Measurements from ENCODE around the gene PIK3R1. TPM values are rescaled to one million over a fixed set of nuclear protein-coding genes. Genes with fewer than 3 reads are reported as not detected.
"Not testable (repeated sequence)": the region's sequence is repeated elsewhere in the genome, so short reads cannot be mapped to it uniquely, and the experiment has no call there.

PIK3R1 gene
- total RNA-seq, 3 donors from 2014 or later, result 66.7 to 197 (median 74.9) TPM

DNA sequence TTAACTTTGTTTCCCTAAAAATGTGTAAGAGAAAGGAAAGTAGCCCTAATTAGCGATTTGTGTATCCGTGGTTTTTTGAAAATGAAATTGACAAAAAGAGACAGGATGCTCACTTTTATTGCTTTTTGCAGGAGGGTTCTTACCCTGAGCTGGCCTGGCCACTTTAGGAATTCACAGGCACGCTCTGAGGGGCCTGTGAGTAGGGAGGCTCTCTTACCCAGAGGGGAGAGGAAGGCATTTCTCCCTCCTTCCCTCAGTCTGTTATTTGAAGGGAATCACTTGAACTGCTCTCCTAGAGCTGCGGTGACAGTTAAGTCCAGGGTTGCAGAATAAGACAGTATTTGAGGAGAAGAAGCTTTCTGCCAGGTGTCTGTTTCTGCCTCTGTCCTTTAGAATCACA lies 16.7 kb downstream of the PIK3R1 start:
- no peaks in the 10 kb centered on the region for H3K36me3 ChIP-seq (ENCODE audit: low read depth)
- intact Hi-C loops (cut with DNase I, micrococcal nuclease), result no loop called here
- TF ChIP-seq, protein P1, sequence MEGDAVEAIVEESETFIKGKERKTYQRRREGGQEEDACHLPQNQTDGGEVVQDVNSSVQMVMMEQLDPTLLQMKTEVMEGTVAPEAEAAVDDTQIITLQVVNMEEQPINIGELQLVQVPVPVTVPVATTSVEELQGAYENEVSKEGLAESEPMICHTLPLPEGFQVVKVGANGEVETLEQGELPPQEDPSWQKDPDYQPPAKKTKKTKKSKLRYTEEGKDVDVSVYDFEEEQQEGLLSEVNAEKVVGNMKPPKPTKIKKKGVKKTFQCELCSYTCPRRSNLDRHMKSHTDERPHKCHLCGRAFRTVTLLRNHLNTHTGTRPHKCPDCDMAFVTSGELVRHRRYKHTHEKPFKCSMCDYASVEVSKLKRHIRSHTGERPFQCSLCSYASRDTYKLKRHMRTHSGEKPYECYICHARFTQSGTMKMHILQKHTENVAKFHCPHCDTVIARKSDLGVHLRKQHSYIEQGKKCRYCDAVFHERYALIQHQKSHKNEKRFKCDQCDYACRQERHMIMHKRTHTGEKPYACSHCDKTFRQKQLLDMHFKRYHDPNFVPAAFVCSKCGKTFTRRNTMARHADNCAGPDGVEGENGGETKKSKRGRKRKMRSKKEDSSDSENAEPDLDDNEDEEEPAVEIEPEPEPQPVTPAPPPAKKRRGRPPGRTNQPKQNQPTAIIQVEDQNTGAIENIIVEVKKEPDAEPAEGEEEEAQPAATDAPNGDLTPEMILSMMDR (IDR thresholded peaks at IDR 0.05), result no peak
- ATAC-seq (no peak), DNase-seq (no peak)
- H3K9me3 ChIP-seq, result no peaks in the 10 kb centered on the region
- peaks cover 29% of the 10 kb centered on the region for H3K4me1 ChIP-seq (ENCODE audit: low read depth)
- H3K4me3 ChIP-seq, result no peak overlapping the region

DNA sequence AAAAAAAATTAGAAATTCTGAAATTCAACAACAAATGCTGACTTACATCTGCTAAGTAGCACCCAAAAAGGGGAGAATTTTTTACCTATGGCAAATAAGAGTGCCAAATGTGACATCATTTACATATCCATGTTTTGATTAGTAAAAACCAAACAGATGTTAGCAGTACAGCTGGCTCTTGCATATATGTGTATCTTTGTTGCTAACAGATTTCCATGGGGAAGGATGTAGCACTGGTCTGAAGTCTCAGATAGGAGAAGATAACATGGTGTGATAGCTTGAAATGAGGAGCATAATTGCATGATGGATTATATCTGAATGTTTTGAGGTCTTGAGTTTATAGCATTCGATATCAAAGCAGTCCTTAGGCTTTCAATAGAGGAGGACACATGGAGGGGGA lies 17.5 kb downstream of the PIK3R1 start:
- H3K36me3 ChIP-seq (ENCODE audit: low read depth), result no peaks in the 10 kb centered on the region
- no peak for DNase-seq
- no peak overlapping the region for H3K4me3 ChIP-seq
- intact Hi-C loops (cut with DNase I, micrococcal nuclease), result no loop called here
- no peaks in the 10 kb centered on the region for H3K9me3 ChIP-seq
- TF ChIP-seq, protein P1 (IDR thresholded peaks at IDR 0.05), result no peak
- no peak for ATAC-seq
- peaks cover 22% of the 10 kb centered on the region for H3K4me1 ChIP-seq (ENCODE audit: low read depth)

DNA sequence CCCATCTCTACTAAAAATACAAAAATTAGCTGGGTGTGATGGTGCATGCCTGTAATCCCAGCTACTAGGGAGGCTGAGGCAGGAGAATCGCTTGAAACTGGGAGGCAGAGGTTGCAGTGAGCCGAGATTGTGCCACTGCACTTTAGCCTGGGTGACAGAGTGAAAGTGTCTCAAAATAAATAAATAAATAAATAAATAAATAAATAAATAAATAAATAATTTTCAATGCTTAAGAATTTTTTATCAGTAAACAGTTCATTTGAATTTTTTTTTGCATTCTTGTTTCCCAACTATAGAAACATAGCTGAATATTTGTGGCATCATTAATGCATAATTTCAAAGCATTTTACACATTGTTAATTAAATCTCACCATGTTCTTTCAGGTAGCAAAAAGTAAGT lies 19.7 kb downstream of the PIK3R1 start:
- H3K4me3 ChIP-seq; intact Hi-C loops (cut with DNase I, micrococcal nuclease); ATAC-seq; DNase-seq; H3K9me3 ChIP-seq; H3K36me3 ChIP-seq (ENCODE audit: low read depth): not testable (repeated sequence)
- H3K4me1 ChIP-seq (ENCODE audit: low read depth), result peaks cover 24% of the 10 kb centered on the region

DNA sequence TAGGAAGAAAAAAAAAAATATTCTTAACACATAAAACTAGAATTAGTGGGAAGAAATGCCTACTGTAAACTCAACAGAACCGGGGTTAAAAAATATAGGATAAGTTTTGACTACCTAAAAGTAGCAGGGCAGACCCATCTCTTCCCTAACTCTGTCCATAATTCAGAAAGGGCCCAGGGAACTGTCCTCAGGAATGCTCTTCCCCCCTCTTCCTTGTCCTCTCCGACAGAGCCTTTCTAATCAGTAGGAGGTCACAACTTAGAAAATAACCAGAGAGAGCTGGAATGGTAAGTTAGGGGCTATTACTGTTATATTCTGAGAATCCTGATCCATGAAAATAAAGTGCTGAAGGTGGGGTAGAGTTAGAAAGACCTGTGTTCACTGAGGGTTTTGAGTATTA lies 22.2 kb downstream of the PIK3R1 start:
- Histone ChIP-seq H3K36me3 (ENCODE audit: low read depth) (no peaks in the 10 kb centered on the region), H3K4me3 (no peak overlapping the region), H3K9me3 (no peaks in the 10 kb centered on the region), H3K4me1 (ENCODE audit: low read depth) (peaks cover 24% of the 10 kb centered on the region)
- DNase-seq, result no peak
- TF ChIP-seq, protein P1 (IDR thresholded peaks at IDR 0.05), result no peak
- ATAC-seq, result no peak
- intact Hi-C loops (cut with DNase I, micrococcal nuclease), result no loop called here

DNA sequence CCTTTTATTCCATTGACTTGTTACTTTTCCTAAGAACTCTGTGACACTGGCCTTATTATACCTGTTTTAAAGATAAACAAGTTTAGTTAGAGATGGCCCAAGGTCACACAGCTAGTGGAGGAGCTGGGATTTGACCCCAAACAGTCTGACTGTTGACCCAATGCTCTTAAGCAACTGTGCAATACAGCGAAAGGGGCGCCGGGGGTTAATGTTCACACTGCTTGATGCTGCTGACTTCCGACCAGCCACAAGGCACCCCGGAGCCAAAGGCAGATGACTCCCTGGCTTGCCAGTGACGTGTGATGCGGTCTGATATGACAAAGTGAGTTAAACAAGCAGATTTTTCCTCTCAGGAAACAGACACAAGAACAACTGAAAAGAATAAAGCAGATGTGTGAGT lies 23.9 kb downstream of the PIK3R1 start:
- H3K4me3 ChIP-seq, result no peak overlapping the region
- peak; percentile 90 for ATAC-seq
- intact Hi-C loops (cut with DNase I, micrococcal nuclease), result no loop called here
- peaks cover 24% of the 10 kb centered on the region for H3K4me1 ChIP-seq (ENCODE audit: low read depth)
- DNase-seq, result peak; percentile 69 to 86 (median 71)
- TF ChIP-seq, protein P1 (IDR thresholded peaks at IDR 0.05), result no peak
- no peaks in the 10 kb centered on the region for H3K36me3 ChIP-seq (ENCODE audit: low read depth)
- H3K9me3 ChIP-seq, result no peaks in the 10 kb centered on the region

DNA sequence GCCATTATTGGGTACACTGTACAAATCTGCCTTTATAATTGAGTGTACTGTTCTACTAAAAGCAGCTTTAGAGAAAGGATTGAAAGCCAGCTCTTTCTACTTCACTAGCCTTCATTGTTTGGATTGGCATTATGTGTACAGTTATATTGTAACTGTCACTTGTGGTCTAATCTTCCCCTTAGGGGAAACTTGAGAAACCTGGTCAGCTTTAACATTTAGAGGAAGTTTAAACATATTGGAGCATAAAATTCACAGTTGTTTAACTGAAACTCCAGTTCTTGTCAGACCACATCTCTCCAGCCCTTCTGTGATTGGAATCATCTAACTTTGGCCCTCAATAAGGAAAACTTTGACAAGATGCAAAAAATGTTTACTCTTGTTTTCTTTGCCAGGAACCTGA lies 24.6 kb downstream of the PIK3R1 start:
- DNase-seq, result no peak
- peak; percentile 20 for ATAC-seq
- Histone ChIP-seq H3K4me3 (no peak overlapping the region), H3K9me3 (no peaks in the 10 kb centered on the region), H3K4me1 (ENCODE audit: low read depth) (peaks cover 24% of the 10 kb centered on the region), H3K36me3 (ENCODE audit: low read depth) (no peaks in the 10 kb centered on the region)
- intact Hi-C loops (cut with DNase I, micrococcal nuclease), result no loop called here
- TF ChIP-seq, protein P1 (IDR thresholded peaks at IDR 0.05), result no peak
